ENCODE data around the gene ADAM22. TPM values are rescaled to one million over a fixed set of nuclear protein-coding genes. Genes with fewer than 3 reads are reported as not detected.

Gene ADAM22
- total and polyA plus RNA-seq, 4 donors = 0.04 to 0.61 (median 0.15) TPM

GRCh38 chr7:88216276-88216675 lies 282.2 kb downstream of the ADAM22 start (continued):
- TF ChIP-seq YY1 (IDR thresholded peaks at IDR 0.05) (no peak), JUND (IDR thresholded peaks at IDR 0.05) (no peak)

- no peak overlapping the region for H3K9ac ChIP-seq (ENCODE audit: low read depth in 1 of 2, low read length in 2 of 2)
- H3K27me3 ChIP-seq (ENCODE audit: control insufficient read depth in 4 of 4, insufficient read depth in 4 of 4, low read length in 3 of 4) = no peaks in the 10 kb centered on the region
- no peak for TF ChIP-seq YY1 (IDR thresholded peaks at IDR 0.05)
- no peak for TF ChIP-seq ATF3 (IDR thresholded peaks at IDR 0.05)
- no peak for TF ChIP-seq CTCF (IDR thresholded peaks at IDR 0.05; ENCODE audit: low read depth, low read length, missing input control)
- no peak for TF ChIP-seq NR2F2 (IDR thresholded peaks at IDR 0.05)
- TF ChIP-seq HNF4A (conservative IDR thresholded peaks at IDR 0.05) = no peak
- no peak for TF ChIP-seq FOXA2 (IDR thresholded peaks at IDR 0.05)
- no peak for TF ChIP-seq GABPA (IDR thresholded peaks at IDR 0.05 in 1 of 2, conservative IDR thresholded peaks at IDR 0.05 in 1 of 2)
- 26% methylated on average over 1 of the region's 1 CpG for WGBS
- H3K9me3 ChIP-seq (ENCODE audit: control insufficient read depth in 4 of 4, low read length in 3 of 4) = no peaks in the 10 kb centered on the region
- no peak for DNase-seq (ENCODE audit: low spot score)
- no peak overlapping the region for H3K4me3 ChIP-seq (ENCODE audit: low read depth in 1 of 3, low read length in 3 of 3)
- H3K36me3 ChIP-seq (ENCODE audit: control insufficient read depth in 4 of 4, insufficient read depth in 3 of 4, low read depth in 1 of 4, low read length in 3 of 4) = peaks cover 3 to 16% (median 8%) of the 10 kb centered on the region in 4 donors
- H3K27ac ChIP-seq (ENCODE audit: low read depth in 1 of 2, low read length in 2 of 2) = no peak overlapping the region
- peaks cover 4 to 27% (median 9%) of the 10 kb centered on the region in 4 donors for H3K4me1 ChIP-seq (ENCODE audit: control insufficient read depth in 4 of 4, insufficient read depth in 4 of 4, low read length in 3 of 4)
These were observed 283.8 kb downstream of the ADAM22 start for GRCh38 chr7:88217675-88218428.

GRCh38 chr7:88218429-88218745 lies 284.3 kb downstream of the ADAM22 start:
- Histone ChIP-seq H3K36me3 (ENCODE audit: control insufficient read depth in 4 of 4, insufficient read depth in 3 of 4, low read depth in 1 of 4, low read length in 3 of 4) (peaks cover 3 to 16% (median 8%) of the 10 kb centered on the region in 4 donors), H3K27ac (ENCODE audit: low read depth in 1 of 2, low read length in 2 of 2) (no peak overlapping the region), H3K4me3 (ENCODE audit: low read depth in 1 of 3, low read length in 3 of 3) (peak overlapping the region in 1 of 3 donors; percentile 92), H3K9ac (ENCODE audit: low read depth in 1 of 2, low read length in 2 of 2) (peak overlapping the region in 1 of 2 donors; percentile 2), H3K27me3 (ENCODE audit: control insufficient read depth in 4 of 4, insufficient read depth in 4 of 4, low read length in 3 of 4) (no peaks in the 10 kb centered on the region), H3K9me3 (ENCODE audit: control insufficient read depth in 4 of 4, low read length in 3 of 4) (no peaks in the 10 kb centered on the region), H3K4me1 (ENCODE audit: control insufficient read depth in 4 of 4, insufficient read depth in 4 of 4, low read length in 3 of 4) (peaks cover 4 to 27% (median 9%) of the 10 kb centered on the region in 4 donors)
- DNase-seq (ENCODE audit: low spot score) = no peak
- WGBS = 68% methylated on average over 5 of the region's 5 CpGs
- TF ChIP-seq FOXA1 (IDR thresholded peaks at IDR 0.05) (no peak), ZBTB33 (IDR thresholded peaks at IDR 0.05) (no peak), REST (IDR thresholded peaks at IDR 0.05) (no peak), SP1 (IDR thresholded peaks at IDR 0.05) (no peak), HNF4G (IDR thresholded peaks at IDR 0.05) (no peak), JUND (IDR thresholded peaks at IDR 0.05) (no peak), GABPA (IDR thresholded peaks at IDR 0.05 in 1 of 2, conservative IDR thresholded peaks at IDR 0.05 in 1 of 2) (no peak), CTCF (IDR thresholded peaks at IDR 0.05; ENCODE audit: low read depth, low read length, missing input control) (no peak)

All from liver (tissue), 9 donors.